SK-N-SH (cell line): ENCODE measurements around the gene STARD13.

Source experiments
- CTCF ChIP-seq: fragments of 200-600 bp; sonication (generic); IDR thresholded peaks from 2 replicates; pipeline ENCODE4 v1.6.1; 2017; ENCODE audit warnings: antibody characterized with exemption, mild to moderate bottlenecking, moderate library complexity
- JUND ChIP-seq: IDR thresholded peaks from 2 replicates; pipeline ENCODE4 v1.4.0; 2012
- MAX ChIP-seq: IDR thresholded peaks from 2 replicates; pipeline ENCODE4 v1.4.0; 2012; ENCODE audit warnings: low read depth
- RAD21 ChIP-seq: IDR thresholded peaks from 2 replicates; pipeline ENCODE4 v1.6.1; 2012; ENCODE audit warnings: mild to moderate bottlenecking, low read length
- TF ChIP-seq, protein P1 (sequence below): fragments of 150-350 bp; IDR thresholded peaks from 2 replicates; pipeline ENCODE4 v1.6.1; 2016; ENCODE audit warnings: mild to moderate bottlenecking, low read depth, low read length

DNA sequence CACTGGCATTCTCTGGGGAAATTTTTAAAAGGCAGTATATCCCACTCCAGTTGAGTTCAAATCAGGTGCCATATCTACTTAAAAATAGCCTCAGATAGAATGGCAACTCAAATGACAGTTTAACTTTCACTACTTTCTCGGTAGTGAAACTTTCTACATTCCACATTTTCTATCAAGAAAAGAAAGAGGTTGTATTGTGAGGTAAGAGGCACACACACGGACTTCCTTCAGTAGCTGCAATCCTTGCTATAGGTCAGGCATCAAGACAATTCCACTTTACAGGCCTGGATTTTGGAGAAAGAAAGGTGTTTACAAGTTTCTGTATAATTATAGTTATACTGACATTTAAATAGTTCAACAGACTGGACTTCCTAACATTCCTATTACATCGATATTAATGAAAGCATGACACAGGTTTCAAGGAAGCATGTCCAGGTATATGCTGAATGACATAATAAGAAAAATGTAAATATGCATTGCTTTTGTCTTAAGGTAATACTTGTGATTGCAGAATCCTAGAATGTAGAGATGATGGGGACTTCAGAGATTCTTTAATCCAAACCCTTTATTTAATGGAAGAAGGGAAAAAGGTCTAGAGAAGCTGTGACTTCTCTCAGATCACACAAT lies 5.2 kb downstream of the STARD13 start:
- TF ChIP-seq CTCF, result no peak
- no peak for TF ChIP-seq MAX
- TF ChIP-seq, protein P1, sequence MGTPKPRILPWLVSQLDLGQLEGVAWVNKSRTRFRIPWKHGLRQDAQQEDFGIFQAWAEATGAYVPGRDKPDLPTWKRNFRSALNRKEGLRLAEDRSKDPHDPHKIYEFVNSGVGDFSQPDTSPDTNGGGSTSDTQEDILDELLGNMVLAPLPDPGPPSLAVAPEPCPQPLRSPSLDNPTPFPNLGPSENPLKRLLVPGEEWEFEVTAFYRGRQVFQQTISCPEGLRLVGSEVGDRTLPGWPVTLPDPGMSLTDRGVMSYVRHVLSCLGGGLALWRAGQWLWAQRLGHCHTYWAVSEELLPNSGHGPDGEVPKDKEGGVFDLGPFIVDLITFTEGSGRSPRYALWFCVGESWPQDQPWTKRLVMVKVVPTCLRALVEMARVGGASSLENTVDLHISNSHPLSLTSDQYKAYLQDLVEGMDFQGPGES, result no peak
- no peak for TF ChIP-seq RAD21
- TF ChIP-seq JUND, result no peak
